OCI-LY7 (cell line): ENCODE data around the gene HLTF.

ENCODE experiments used
- EZH2phosphoT487 ChIP-seq: fragments of 200-600 bp; sonication (generic); IDR thresholded peaks from 2 replicates; pipeline ENCODE4 v1.6.1; 2018; ENCODE audit warnings: low read depth, borderline replicate concordance, mild to moderate bottlenecking, mixed run types, antibody characterized with exemption, low read length, moderate library complexity, mixed read lengths
- TF ChIP-seq, protein P1 (sequence below): fragments of 200-600 bp; sonication (generic); conservative IDR thresholded peaks from 2 replicates; pipeline ENCODE4 v1.5.1; 2014; ENCODE audit warnings: mild to moderate bottlenecking, antibody characterized with exemption, low read length, moderate library complexity, mixed read lengths

DNA sequence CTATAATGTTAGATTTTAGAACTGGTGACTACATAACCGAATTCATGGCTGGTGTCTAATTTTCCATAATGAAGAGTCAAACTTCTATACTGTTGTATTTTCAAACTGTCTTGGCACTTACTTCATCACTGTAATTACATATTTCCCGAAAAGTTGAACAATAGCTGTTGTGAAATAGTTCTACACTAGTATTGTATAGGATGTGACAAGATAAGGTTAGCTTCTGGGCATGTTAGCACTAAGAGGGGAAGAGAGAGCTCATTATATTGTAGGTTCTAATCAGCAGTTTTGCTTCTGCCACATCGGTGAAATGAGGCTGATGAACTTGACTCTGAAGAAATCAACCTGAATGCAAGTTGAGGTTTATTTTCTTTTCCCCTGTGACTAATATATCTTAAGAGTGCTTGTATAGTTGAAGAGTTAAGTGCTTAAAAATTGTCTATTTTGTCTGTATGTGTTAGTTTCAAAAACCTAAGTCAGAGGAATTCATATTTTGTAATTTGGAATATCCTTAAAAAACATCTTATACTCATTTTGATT, 86.1 kb downstream of the HLTF start:
- TF ChIP-seq, protein P1, sequence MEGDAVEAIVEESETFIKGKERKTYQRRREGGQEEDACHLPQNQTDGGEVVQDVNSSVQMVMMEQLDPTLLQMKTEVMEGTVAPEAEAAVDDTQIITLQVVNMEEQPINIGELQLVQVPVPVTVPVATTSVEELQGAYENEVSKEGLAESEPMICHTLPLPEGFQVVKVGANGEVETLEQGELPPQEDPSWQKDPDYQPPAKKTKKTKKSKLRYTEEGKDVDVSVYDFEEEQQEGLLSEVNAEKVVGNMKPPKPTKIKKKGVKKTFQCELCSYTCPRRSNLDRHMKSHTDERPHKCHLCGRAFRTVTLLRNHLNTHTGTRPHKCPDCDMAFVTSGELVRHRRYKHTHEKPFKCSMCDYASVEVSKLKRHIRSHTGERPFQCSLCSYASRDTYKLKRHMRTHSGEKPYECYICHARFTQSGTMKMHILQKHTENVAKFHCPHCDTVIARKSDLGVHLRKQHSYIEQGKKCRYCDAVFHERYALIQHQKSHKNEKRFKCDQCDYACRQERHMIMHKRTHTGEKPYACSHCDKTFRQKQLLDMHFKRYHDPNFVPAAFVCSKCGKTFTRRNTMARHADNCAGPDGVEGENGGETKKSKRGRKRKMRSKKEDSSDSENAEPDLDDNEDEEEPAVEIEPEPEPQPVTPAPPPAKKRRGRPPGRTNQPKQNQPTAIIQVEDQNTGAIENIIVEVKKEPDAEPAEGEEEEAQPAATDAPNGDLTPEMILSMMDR: no peak
- no peak for TF ChIP-seq EZH2phosphoT487
